Smooth muscle cell of the brain vasculature (primary cell): ENCODE measurements around the gene IL16.
"Not testable (repeated sequence)": the region's sequence is repeated elsewhere in the genome, so short reads cannot be mapped to it uniquely, and the experiment has no call there.

Experiments
- DNase-seq: peaks from one replicate; pipeline ENCODE4 v3.0.0-alpha.2; 2012; ENCODE audit warnings: low read depth, low spot score

IL16 gene

GRCh38 chr15:81312790-81313543 lies 116.3 kb downstream of the IL16 start:
- peak; percentile 88 for DNase-seq

DNA sequence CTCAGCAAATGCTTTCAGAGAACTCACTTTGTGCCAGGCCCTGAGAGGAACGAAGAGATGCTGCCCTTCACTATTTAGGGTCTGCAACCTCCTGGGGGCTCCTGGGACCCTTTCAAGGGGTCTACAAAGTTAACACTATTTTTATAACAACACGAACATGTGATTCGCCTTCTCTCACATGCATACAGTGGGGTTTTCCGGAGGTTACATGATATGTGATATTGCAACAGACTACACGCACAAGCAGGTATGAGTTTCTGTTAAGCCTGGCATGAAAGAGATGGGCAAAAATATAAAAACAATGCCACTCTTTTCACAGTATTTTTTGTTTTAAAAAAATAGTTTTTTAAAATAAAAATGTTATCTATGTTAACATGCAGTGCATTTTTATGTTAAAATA lies 117.0 kb downstream of the IL16 start:
- no peak for DNase-seq

DNA sequence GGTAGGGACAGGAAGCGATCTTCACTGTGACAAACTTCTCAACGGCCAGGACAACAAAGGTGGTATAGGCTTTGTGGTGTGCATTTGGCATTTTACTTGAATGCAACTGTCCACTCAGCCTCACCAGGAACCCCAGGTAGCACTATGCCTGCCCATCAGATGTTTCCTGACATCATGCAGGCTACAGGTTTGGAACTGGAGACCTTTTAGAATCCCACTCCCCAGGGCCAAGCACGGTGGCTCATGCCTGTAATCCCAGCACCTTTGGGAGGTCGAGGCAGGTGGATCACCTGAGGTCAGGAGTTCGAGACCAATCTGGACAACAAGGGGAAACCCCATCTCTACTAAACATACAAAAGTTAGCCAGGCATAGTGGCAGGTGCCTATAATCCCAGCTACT lies 117.7 kb downstream of the IL16 start:
- DNase-seq = no peak

- no peak for DNase-seq
Observed at GRCh38 chr15:81315452-81316175, 118.9 kb downstream of the IL16 start.

DNA sequence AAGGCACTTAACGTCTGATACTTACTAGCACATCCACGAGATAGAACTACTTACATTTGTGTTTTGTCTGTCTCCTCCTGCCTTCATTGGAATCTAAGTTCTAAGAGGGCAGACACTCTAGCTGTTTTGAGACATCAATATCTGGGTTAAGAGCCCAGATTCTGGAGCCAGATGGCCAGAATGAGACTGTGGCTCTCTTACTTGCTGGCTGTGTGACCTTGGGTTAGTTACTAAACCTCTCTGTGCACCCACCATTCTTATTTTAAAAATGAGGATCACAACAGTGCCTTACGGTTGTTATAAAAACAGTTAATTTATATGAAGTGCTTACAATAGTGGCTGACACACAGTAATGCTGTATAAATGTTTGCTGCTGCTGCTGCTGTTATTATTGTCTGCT lies 119.6 kb downstream of the IL16 start:
- no peak for DNase-seq

GRCh38 chr15:81317642-81318017 lies 121.0 kb downstream of the IL16 start:
- no peak for DNase-seq

GRCh38 chr15:81321667-81322066 lies 125.0 kb downstream of the IL16 start:
- DNase-seq = no peak

GRCh38 chr15:81322676-81323253 lies 126.1 kb downstream of the IL16 start:
- DNase-seq = no peak

GRCh38 chr15:81323559-81323943 lies 126.9 kb downstream of the IL16 start:
- no peak for DNase-seq

- DNase-seq = peak; percentile 89
Observed at GRCh38 chr15:81323944-81324881, 127.5 kb downstream of the IL16 start, which contains the start of gene STARD5. Gene STARD5, minus strand, starts transcription at chr15:81324141. Its CDS starts 42 bp downstream, at chr15:81324099.

DNA sequence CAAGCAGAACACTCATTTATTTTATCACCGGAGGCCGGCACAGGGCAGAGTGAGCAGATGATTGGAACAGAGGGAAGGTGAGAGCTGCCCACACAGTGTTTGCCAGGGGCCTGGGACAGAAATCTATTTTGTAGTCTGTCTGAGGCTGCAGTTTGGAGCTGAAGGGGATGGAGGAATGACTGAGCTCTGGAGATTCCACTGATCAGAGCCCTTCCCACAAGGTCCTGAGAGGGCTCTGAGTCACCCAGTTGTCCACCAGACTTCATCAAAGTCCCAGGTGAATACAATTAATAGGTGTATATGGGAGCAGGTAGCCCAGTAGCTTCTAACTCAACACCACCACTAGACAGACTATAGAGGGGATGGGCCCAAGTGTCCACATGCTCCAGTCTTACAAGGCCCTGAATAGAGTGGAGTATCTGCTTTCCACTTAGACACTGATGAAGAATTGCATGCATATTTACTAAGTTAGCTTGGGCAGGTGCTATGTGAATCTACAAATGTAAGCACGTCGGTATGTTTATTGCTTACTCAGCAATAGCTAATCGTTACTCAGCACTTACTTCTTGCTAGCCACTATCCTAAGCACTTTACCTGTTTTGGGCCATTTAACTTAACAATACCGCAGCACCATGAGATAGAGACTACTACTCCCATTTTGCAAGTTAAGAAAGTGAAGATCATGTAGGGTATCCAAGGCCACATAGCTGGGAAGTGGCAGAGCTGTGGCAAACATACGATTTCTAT lies 130.0 kb downstream of the IL16 start:
- no peak for DNase-seq

GRCh38 chr15:81327516-81327915 lies 130.8 kb downstream of the IL16 start:
- peak; percentile 47 for DNase-seq

GRCh38 chr15:81329446-81329845 lies 132.8 kb downstream of the IL16 start:
- no peak for DNase-seq

- DNase-seq = no peak
Observed at GRCh38 chr15:81330366-81331090, 133.8 kb downstream of the IL16 start.

- DNase-seq = not testable (repeated sequence)
Observed at GRCh38 chr15:81331141-81331540, 134.5 kb downstream of the IL16 start.

GRCh38 chr15:81331600-81331999 lies 134.9 kb downstream of the IL16 start:
- no peak for DNase-seq

- DNase-seq = no peak
Observed at GRCh38 chr15:81332326-81332725, 135.6 kb downstream of the IL16 start.

- no peak for DNase-seq
Observed at GRCh38 chr15:81333363-81333762, 136.7 kb downstream of the IL16 start.

DNA sequence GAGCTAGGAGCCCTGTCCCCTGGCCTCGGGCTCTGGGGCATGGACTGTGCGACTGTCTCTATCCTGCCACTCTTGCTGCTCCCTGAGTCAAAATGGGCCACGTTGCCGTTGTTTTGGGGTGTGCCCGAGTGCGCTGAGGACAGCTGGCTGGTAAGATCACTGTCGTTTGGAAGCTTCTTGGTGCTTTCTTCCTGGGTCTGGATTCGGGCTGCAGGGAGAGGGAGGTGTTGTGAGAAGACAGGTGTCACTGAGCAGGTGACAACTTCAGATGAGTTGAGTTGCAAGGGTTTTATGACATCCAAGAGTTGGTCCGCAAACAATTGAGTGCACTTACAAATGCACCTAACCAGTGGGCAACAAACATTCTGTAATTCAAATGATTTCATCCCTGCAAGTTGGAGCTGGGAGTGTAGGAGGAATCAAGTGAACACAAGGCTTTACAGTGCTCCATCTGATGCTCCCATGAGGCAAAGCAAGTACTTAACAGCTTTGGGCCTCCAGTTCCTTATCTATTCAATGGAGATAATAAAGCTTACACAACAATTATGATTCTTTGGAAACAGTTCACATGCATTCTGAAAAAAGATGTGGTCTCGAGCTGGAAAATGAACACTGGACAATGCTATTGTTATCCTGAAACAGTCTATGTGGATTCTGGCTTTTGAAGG lies 138.2 kb downstream of the IL16 start:
- DNase-seq = no peak

DNA sequence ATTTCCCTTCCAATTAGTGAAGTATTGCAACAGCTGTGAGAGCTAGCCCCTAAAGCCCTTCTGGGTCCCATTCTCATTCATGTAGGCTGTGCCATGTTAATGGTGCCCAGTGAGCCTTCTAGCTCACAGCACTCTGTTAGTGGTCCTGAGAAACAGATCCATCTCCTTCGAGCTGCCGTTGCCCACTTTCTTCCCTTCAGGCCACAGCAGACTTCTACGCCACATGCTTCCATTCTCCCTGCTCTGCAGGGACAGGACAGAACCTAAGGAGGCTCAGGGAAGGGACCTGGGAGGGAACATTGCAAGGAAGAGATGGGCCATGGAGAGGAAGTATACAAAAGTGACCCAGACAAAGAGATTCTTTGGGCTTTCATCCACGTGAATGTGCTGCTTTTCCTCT lies 139.0 kb downstream of the IL16 start:
- no peak for DNase-seq
